ENCODE measurements around the gene TMEM176A. TPM values are rescaled to one million over a fixed set of nuclear protein-coding genes. Genes with fewer than 3 reads are reported as not detected.
"Not testable (repeated sequence)": the region's sequence is repeated elsewhere in the genome, so short reads cannot be mapped to it uniquely, and the experiment has no call there.

TMEM176A gene
- total and polyA plus RNA-seq, 2 donors (not counting 1 experiment from before 2014, with no cell fraction given), result 0.12 to 14.2 TPM

DNA sequence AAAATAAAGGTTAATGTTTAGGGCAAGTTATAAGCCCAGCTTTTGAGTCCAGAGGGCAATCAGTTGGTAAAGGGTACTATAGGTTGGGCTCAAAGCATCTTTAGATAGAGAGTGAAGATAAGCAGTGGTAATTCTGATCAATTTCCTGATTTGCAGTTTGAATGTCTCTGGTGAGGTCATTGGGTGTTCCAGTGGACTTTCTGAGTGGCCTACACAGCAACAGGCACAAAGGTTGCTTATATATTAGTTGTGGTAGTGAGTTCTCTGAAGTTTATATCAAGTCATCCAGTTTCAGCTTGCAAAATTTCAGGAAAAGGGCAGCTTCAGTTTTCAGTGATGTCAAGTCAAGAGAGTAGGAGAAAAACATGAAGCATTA, 34.2 kb upstream of the TMEM176A start:
- no peaks in the 10 kb centered on the region for H3K9me3 ChIP-seq (ENCODE audit: control insufficient read depth, insufficient read depth, low read depth, low read length)
- no peaks in the 10 kb centered on the region for H3K36me3 ChIP-seq (ENCODE audit: control insufficient read depth, insufficient read depth, low read length)
- no peak overlapping the region for H3K9ac ChIP-seq (ENCODE audit: insufficient read depth, low read length)
- no peak overlapping the region for H2AFZ ChIP-seq (ENCODE audit: low read length)
- no peaks in the 10 kb centered on the region for H3K27me3 ChIP-seq (ENCODE audit: control insufficient read depth, insufficient read depth, low read length)
- no peak overlapping the region for H3K4me2 ChIP-seq (ENCODE audit: extremely low read depth, insufficient read depth, low read length)
- H3K4me3 ChIP-seq (replicated peaks in 1 of 4; ENCODE audit: control extremely low read depth in 1 of 4, insufficient read depth in 1 of 4, low read depth in 3 of 4, low read length in 4 of 4), result no peak overlapping the region
- H3K79me2 ChIP-seq (ENCODE audit: control insufficient read depth, insufficient read depth, low read length), result no peaks in the 10 kb centered on the region
- TF ChIP-seq EZH2 (IDR thresholded peaks at IDR 0.05; ENCODE audit: low read length, missing control alignments), result no peak
- TF ChIP-seq, protein P1, sequence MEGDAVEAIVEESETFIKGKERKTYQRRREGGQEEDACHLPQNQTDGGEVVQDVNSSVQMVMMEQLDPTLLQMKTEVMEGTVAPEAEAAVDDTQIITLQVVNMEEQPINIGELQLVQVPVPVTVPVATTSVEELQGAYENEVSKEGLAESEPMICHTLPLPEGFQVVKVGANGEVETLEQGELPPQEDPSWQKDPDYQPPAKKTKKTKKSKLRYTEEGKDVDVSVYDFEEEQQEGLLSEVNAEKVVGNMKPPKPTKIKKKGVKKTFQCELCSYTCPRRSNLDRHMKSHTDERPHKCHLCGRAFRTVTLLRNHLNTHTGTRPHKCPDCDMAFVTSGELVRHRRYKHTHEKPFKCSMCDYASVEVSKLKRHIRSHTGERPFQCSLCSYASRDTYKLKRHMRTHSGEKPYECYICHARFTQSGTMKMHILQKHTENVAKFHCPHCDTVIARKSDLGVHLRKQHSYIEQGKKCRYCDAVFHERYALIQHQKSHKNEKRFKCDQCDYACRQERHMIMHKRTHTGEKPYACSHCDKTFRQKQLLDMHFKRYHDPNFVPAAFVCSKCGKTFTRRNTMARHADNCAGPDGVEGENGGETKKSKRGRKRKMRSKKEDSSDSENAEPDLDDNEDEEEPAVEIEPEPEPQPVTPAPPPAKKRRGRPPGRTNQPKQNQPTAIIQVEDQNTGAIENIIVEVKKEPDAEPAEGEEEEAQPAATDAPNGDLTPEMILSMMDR (conservative IDR thresholded peaks at IDR 0.05 in 1 of 2, IDR thresholded peaks at IDR 0.05 in 1 of 2; ENCODE audit: low read depth in 1 of 2, low read length in 2 of 2), result no peak
- no peak overlapping the region for H3K27ac ChIP-seq (ENCODE audit: insufficient read depth, low read length)
- H4K20me1 ChIP-seq (ENCODE audit: control insufficient read depth, extremely low read depth, insufficient read depth, low read length), result no peaks in the 10 kb centered on the region
- no peak for DNase-seq (ENCODE audit: low read depth in 2 of 2)
- H3K4me1 ChIP-seq (ENCODE audit: control insufficient read depth, extremely low read depth, insufficient read depth, low read length), result no peaks in the 10 kb centered on the region

GRCh38 chr7:150769768-150770167, 30.8 kb upstream of the TMEM176A start:
- H3K9me3 ChIP-seq (ENCODE audit: control insufficient read depth, insufficient read depth, low read depth, low read length), result no peaks in the 10 kb centered on the region
- H3K4me3 ChIP-seq (replicated peaks in 1 of 4; ENCODE audit: control extremely low read depth in 1 of 4, insufficient read depth in 1 of 4, low read depth in 3 of 4, low read length in 4 of 4), result no peak overlapping the region
- H4K20me1 ChIP-seq (ENCODE audit: control insufficient read depth, extremely low read depth, insufficient read depth, low read length), result no peaks in the 10 kb centered on the region
- H3K27me3 ChIP-seq (ENCODE audit: control insufficient read depth, insufficient read depth, low read length), result no peaks in the 10 kb centered on the region
- H2AFZ ChIP-seq (ENCODE audit: low read length), result no peak overlapping the region
- H3K79me2 ChIP-seq (ENCODE audit: control insufficient read depth, insufficient read depth, low read length), result no peaks in the 10 kb centered on the region
- H3K4me2 ChIP-seq (ENCODE audit: extremely low read depth, insufficient read depth, low read length), result no peak overlapping the region
- no peak overlapping the region for H3K27ac ChIP-seq (ENCODE audit: insufficient read depth, low read length)
- H3K4me1 ChIP-seq (ENCODE audit: control insufficient read depth, extremely low read depth, insufficient read depth, low read length), result no peaks in the 10 kb centered on the region
- TF ChIP-seq EZH2 (IDR thresholded peaks at IDR 0.05; ENCODE audit: low read length, missing control alignments), result no peak
- TF ChIP-seq, protein P1 (conservative IDR thresholded peaks at IDR 0.05 in 1 of 2, IDR thresholded peaks at IDR 0.05 in 1 of 2; ENCODE audit: low read depth in 1 of 2, low read length in 2 of 2), result no peak
- H3K36me3 ChIP-seq (ENCODE audit: control insufficient read depth, insufficient read depth, low read length), result no peaks in the 10 kb centered on the region
- no peak for DNase-seq (ENCODE audit: low read depth in 2 of 2)
- H3K9ac ChIP-seq (ENCODE audit: insufficient read depth, low read length), result no peak overlapping the region

DNA sequence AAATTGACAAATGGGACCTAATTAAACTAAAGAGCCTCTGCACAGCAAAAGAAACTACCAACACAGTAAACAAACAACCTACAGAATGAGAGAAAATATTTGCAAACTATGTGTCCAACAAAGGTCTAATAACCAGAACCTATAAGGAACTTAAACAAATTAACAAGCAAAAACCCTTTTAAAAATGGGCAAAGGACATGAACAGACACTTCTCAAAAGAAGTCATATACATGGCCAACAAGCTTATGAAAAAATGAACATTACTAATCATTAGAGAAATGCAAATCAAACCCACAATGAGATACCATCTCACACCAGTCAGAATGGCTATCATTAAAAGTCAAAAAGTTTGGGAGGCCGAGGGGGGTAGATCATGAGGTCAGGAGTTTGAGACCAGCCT, 26.4 kb upstream of the TMEM176A start:
- H3K27ac ChIP-seq (ENCODE audit: insufficient read depth, low read length); H3K36me3 ChIP-seq (ENCODE audit: control insufficient read depth, insufficient read depth, low read length); DNase-seq (ENCODE audit: low read depth in 2 of 2); H3K9me3 ChIP-seq (ENCODE audit: control insufficient read depth, insufficient read depth, low read depth, low read length); H3K4me3 ChIP-seq (replicated peaks in 1 of 4; ENCODE audit: control extremely low read depth in 1 of 4, insufficient read depth in 1 of 4, low read depth in 3 of 4, low read length in 4 of 4); H3K9ac ChIP-seq (ENCODE audit: insufficient read depth, low read length); H3K79me2 ChIP-seq (ENCODE audit: control insufficient read depth, insufficient read depth, low read length); H3K4me2 ChIP-seq (ENCODE audit: extremely low read depth, insufficient read depth, low read length); H4K20me1 ChIP-seq (ENCODE audit: control insufficient read depth, extremely low read depth, insufficient read depth, low read length); H3K4me1 ChIP-seq (ENCODE audit: control insufficient read depth, extremely low read depth, insufficient read depth, low read length); H3K27me3 ChIP-seq (ENCODE audit: control insufficient read depth, insufficient read depth, low read length); H2AFZ ChIP-seq (ENCODE audit: low read length): not testable (repeated sequence)
